ENCODE data around the gene PRSS33.

The PRSS33 gene

DNA sequence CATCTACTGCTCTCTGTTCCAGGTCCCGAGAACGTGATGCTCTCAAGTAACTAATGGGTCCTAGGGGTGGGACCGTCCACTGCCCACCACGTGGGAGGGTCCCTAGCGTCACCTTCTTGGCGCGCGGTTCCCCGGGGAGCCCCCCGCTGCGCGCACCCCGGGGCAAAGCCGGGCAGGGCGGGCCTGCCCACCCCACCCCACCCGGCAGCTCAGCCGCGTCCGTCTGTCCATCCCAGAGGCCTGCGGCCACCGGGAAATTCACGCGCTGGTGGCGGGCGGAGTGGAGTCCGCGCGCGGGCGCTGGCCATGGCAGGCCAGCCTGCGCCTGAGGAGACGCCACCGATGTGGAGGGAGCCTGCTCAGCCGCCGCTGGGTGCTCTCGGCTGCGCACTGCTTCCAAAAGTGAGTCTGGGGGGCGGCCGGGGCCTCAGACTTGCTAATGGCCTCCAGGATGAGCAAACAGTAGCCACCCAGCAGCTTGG, 11.4 kb upstream of the PRSS33 start:
- DNase-seq: no peak

DNA sequence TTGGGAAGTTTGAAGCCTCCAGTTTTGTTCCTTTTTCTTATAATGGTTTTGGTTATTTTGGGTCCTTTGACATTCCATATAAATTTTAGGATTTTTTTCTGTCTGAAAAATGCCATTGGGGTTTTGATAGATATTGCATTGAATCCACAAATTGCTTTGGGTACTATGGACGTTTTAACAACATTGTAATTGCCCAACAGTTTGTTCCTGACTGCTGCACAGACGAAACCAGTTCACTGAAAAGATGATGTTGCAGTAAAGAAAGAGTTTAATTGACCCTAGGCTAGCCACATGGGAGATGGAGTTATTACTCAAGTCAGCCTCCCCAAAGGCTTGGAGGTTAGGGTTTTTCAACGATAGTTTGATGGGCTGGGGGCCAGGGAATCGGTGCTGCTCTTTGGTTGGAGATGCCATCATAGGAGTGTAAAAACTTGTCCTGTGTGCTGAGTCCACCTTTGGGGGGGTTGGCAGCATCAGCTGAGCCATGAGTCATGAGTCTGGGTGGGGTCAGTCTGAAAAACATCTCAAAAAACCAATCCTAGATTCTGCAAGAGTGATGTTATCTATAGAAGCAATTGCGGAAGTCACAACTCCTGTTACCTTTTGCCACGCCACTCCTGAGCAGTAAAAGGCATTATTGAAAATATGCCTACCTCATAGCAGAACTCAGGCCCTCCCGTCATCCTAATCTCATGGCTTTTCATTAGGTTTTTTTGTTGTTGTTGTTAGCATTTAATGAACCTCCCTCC, 8.2 kb upstream of the PRSS33 start:
- no peak for DNase-seq

DNA sequence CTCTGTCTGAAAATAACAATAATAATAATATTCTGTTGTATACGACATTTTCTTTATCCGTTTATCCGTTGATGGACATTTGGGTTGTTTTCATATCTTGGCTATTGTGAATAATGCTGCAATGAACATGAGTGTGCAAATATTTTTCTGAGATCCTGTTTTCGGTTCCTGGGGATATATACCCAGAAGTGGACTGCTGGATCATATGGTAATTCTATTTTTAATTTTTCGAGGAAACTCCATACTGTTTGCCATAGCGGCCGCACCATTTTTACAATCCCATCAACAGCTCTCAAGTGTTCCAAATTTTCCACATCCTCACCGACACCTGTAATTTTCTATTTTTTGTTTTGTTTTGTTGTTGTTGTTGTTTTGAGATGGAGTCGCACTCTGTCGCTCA, 5.6 kb upstream of the PRSS33 start:
- DNase-seq: no peak

DNA sequence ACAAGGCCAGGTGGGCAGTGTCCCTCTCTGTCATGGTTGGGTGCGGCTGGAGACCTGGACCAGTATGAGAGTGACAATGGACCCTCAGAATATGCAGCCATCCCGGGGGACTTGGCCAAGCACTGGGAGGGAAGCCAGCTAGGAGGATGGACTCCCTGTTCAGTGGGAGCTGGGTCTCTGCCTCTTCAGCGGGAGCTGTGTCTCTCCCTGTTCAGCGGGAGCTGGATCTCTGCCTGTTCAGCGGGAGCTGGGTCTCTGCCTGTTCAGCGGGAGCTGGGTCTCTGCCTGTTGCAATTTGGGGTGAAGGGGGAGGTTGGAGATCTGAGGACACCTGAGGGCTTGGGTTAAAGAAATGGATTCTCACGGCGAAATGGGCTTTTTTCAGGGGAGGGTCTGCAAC, 3.8 kb upstream of the PRSS33 start:
- no peak for DNase-seq

DNA sequence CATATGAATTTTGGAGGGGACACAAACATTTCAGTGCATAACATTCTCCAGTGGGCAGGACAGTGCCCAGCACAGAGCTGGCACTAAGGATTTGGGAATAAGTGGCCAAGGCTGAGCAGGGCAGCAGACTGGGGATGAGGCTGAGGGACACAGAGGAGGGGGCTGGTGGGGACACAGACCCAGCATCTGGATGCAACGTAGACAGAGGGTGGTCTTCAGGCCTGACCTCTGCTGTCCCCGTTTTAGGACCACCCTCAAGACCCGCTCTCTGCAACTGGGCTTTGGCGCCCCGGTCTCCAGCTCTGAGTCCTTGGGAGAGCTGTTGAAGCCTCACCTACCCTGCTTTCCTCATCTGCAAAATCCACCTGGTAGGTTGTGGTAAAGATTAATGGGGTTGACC, 3.3 kb upstream of the PRSS33 start:
- DNase-seq: no peak

DNA sequence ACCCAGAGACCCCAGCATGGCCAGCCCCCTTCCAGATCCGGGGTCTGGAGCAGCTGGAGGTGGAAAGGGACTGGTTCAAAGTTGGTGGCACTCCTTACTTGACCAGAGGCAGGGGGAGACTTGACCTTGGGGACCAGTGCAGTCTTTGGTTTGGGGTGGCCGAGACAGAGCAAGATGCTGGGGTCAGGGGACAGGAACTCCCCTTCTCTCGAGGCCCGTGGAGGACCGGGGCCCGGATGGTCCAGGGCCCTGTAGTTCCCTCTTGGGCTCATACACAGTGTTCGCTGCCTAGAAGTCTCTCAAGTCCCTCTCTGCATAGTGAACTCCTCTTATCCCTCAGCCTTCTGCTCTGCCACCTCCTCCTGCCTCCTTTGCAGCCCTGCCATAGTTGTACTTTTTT, 601 bp upstream of the PRSS33 start:
- DNase-seq: no peak

DNA sequence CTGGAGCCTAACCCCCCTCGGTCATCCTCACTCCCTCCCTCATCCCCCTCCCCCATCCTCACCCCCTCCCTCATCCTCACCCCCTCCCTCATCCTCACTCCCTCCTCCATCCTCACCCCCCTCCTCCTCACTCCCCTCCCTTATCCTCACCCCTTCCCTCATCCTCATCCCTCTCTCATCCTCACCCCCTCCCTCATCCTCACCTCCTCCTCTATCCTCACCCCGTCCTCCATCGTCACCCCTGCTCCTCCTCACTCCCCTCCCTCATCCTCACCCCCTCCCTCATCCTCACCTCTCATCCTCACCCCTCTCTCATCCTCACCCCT, 571 bp downstream of the PRSS33 start:
- DNase-seq: no peak

DNA sequence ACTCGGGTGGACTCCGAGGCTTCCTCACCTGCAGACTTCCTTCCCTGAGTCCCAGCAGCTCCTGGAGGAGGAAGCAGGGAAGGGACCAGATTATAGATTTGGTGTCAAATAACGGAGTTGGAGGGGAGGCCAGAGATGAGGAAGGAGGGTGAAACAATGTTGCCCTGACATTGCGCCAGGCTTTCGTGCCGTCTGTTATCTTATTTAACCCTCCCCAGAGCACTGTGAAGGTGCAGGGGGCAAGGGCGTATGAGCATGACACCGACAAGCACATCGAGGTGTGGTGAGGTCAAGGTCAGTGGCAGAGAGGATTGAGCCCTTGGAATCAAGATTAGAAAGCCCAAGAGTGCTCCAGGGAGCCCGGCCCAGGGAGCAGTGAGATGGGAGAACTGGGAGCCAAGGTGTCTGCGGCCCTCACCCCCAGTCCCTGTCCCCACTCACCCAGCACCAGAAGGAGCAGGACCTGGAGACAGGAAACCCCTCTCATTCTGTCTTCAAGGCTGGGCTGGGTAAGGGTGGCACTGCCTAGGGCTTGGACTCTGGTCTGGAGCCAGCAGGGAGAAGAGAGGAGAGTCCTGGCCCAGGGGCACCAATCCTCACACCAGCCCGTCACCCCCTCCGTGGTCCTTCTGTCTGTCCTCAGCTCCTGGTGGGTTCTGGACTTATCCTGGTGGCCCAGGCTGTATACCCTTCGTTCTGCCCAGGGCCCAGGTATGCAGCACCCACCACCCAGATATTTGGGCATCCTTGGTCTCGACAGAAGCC, 1.1 kb downstream of the PRSS33 start:
- no peak for DNase-seq

DNA sequence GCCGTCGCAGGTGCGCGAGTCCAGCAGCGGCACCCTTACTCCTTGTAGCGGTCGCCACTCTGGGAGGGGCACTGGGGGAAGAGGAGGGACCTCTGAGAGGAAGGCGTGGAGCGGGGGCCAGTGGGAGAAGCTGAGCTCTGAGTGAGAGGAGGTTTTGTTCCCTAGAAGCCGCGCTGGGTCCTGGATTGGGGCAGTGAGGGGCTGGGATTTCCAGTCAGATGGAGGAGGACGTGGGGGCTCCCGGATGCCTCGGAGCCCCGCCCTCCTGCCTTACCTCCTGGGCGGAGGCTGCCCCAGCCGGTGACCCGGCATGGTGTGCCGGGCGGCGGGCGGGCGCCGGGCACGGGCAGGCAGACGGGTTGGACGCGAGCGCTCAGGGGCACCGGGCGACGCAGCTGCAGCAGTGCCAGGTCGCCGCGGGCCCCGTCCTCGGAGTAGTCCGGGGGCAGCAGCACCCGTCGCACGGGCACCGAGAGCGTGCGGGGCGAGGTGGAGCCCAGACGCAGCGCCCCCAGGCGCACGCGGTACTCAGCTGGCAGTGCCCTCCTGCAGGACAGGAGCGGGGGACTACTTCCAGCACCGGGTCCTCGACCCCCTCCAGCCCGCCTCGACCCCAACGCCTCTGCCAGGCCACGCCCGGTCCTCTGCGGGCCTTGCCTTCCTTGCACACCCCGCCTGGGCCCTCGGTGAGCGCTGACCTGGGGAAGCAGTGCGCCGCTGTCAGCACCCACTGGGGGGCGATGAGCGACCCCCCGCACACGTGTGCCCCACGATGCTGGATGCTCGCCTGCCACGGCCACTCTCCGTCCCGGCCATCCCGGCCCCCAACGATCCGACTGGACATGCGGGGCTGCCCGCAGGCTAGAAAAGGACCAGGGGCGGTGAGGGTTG, 2.0 kb downstream of the PRSS33 start:
- DNase-seq: no peak

DNA sequence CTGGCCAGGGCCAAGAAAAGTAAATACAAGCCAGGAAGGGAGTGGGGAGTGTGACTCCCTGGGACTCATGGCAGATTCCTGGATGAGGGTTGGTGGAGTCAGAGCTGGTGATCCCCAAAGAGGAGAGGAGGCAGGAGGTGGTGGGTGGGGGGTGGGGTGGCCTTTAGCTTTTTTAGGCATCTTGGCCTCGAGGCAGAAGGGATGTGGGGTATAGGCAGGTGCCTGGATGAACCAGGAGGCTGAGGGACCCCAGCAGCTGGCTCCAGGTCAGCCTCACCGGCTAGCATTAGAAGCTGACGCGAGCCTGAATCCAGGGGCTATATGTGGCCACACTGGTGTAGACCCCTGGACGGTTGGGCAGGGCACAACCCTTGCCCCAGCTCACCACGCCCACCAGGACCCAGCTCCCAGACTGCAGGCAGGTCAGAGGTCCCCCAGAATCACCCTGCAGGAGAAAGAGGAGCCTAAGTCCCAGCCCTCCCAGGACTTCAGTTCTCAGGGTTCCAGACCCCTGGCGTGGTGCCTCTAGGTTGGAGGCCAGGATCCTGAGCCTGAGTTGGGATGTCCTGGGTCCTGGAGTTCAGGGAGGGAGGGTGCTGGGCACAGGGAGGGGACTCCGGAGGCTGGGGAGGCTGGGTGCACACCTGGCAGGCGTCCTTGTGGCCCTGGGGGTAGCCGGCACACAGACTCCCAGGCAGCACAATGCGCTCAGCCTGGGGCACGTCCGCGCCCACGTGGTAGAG, 2.8 kb downstream of the PRSS33 start:
- DNase-seq: no peak

DNA sequence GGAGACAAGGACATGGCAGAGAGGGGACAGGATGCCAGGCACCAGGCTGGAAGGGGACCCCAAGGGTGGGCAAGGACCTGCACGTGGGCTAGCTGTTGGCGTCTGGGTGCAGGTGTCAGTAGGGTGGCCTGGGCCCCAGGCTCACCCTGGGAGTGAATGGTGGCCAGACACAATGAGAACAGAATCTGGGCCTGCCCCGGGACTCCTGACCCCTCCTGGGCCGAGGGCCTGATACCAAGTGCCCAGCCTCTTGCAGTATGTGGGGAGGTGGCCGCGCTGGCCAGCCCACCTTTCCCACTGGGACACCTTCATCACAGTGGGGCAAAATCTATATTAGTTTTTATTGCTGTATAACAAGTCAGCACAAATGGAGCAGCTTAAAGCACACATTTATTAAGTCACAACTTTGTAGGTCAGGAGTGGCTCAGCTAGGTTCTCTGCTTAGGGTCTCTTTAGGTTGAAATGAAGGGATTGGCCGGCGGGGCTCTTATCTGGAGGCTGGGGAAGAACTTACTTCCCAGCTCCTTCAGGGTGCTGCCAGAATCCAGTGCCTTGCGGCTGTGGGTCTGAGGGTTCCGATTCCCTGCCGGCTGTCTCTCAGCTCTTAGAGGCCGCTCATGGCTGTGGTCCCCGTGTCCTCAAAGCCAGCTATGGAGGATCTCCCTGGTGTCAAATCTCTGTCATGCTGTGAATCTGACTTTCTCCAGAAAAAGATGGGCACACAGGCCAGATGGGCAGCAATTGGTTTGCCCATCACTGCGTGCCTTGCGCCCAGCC, 3.6 kb downstream of the PRSS33 start:
- DNase-seq: no peak

DNA sequence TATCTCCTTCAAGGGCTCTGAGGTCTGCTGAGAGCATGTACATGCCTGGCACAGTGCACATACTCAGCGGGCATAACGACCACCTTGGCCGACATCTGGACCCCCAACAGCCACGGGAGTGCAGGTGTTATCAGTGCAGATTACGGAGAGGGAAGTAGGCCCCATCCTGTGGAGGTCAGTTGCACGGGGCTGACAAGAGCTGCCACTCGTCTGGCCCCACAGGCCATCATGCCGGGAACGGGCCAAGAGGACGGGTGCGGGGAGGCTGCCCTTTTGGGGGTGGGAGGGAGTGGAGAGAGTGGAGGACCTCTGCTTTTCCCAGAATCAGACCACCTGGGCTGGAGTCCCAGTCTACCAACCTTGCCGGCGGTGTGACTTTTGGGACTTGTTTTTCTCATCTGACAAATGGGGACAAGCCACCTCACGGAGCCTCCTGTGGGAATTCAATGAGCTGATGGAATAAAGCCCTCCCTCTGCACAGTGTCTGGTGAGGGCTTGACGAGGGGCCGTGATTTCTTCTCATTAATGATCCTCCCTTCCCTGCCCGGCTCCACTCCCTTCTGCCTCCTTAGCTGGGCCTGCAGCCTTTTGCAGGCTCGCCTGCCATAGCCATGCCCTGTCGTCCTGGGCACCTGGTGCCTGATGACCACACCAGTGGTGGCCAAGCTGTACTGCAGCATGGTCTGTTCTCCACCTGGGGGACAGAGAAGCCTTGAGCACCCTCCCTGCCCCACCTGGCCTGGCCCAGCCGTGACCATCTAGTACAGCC, 4.6 kb downstream of the PRSS33 start:
- DNase-seq: no peak

DNA sequence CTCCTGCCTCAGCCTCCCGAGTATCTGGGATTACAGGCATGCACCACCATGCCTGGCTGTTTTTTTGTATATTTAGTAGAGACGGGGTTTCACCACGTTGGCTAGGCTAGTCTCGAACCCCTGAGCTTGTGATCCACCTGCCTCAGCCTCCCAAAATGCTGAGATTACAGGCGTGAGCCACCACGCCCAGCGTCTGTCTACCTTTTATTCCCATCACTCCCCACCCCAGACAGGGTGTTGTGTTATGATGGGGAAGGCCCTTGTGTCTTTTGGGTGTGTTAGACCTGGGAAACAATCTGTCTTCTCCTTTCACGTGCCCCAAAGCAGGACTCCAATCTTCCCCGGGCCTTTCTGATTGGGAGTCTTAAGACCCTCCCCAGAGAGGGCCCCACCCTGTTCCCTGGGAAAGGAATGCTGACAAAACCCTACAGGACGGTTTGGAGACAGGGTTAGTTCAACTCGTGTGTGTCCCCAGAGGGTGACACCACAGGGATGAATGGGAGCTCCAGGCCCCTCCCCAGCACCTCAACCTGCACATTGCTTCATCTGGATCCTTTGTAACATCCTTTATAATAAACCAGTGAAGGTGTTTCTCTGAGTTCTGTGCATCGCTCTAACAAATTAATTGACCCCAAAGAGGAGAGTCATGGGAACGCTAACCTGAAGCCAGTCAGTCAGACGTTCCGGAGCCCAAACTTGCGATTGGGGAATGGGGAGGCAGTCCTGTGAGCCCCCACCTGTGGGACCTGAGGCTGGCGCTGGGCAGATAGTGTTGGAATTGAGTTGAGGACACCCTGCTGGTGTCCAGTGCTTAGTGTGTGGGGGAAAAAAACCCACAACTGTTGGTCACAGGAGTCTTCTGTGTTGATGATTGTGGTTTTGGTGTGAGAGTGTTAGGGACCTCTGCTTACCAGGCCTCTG, 7.1 kb downstream of the PRSS33 start:
- DNase-seq: no peak

DNA sequence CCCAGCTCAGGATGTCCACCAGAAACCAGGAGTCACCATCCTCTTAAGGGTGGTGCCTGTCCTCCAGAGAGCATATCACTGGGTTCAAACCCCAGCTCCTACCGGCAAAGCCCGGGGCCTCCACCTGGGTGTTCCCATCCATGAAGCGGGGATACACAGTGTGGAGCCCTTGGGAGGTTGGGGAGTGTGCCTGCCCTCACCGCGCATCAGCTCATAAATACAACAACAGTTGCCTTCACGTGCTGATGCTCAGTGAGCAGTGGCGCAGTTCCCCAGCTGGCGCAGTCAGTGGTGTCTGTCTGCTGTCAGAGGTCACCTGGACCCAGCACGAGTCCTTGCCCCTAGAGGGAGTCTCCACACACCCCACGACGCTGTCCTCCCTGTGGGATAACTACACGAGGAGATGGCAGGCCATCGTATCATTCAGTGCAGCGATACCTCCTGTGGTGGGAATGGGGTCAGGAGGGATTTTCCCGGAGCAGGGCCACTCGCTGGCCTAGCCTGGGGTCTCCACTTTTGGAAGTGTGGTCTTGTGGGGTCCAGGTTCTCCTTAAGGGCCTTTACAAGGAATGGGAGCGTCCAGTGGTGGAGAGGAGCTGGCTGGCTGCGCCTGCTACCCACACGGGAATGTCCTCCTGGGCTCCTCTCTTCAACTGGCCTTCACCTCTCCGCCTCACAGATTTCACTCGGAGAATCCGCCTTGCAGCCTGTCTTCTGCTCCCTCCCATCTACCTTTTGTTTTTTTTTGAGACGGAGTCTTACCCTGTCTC, 8.0 kb downstream of the PRSS33 start:
- no peak for DNase-seq

DNA sequence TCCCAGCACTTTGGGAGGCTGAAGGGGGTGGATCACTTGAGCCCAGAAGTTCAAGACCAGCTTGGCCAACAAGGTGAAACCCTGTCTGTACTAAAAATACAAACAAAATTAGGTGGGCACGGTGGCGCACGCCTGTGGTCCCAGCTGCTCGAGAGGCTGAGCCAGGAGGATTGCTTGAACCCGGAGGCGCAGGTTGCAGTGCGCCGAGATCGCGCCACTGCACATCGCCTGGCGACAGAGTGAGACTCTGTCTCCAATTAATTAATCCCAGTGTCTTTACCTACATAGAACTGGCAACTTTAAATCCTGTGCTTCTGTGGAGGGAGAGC, 8.8 kb downstream of the PRSS33 start:
- no peak for DNase-seq

DNA sequence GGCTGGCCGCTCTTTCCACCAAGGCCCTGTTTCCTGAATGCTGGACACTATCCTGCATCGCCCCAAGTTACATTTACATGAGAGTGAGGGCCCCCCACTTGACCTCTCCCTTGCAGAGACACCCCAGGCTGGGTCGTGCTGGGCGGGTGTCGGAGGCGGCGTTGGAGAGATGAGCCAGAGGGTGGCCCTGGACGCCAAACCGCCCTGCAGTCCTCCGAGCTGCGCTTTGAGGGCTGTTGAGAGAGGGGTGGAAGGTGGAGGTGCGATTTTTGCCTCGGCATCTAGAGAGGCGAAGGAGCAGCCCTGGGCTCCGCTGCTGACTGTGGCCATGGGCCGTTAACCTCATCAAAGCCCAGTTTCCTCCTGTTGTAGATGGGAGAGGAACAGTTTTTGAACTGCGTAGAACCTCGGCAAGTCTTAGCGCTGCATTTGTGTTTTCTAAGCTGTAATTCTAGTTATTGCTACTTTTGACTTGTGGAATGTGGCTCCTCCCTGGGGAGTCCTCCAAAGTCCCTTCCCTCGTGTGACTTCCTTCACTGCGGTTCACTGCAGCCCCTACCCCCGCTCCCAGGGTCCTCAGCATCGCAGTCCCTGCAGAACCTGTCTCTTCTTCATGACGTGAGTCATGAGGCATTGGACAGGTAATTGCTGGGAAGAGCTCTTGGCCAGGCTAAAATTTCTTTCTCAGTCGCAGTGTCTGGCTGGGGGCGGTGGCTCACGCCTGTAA, 9.3 kb downstream of the PRSS33 start:
- no peak for DNase-seq

DNA sequence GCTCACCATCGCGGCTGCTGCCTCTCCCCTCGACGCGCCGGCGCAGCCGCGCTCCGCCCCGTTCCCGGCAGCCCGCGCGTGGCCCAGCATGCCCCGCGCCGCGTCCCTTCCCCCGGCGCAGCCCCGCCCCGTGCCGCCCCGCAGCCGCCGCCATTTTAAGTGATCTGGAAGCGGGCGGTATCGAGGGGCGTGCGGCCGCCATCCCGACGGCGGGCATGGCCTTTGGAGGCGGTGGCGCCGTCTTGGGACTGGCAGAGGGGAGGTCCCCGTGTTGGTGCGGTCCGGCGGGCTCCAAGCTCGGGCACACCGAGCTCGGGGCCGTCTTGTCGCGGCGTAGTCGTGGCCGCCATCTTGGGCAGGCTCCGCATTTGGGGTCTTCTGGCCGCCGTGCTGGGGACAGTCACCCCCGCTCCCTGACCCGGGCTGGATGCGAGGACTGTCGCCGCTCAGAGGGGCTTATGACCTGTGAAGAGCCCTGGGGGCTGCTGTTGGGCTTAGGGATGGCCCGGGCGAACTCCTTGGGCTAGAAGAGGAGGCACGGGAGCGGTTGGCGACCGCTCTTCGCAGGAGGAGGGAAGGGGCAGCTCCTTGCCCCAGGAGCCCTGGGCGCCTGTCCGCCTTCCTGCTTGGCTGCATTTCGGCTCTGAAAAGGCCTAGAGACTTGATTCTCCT, 10.0 kb downstream of the PRSS33 start, which contains the start of gene ELOB:
Gene ELOB (minus strand): TSS at position 50 of the 672 bp plus-strand sequence. CDS start 41 bp downstream, at position 9.
- peak; percentile 83 for DNase-seq
